ENCODE measurements around the gene RGS10. TPM values are rescaled to one million over a fixed set of nuclear protein-coding genes. Genes with fewer than 3 reads are reported as not detected.

RGS10 gene
- total and polyA plus RNA-seq, 10 of the 15 experiments (the other 5 are each of a cell fraction or from before 2014, with no cell fraction given): 72.8 to 193 (median 127) TPM

DNA sequence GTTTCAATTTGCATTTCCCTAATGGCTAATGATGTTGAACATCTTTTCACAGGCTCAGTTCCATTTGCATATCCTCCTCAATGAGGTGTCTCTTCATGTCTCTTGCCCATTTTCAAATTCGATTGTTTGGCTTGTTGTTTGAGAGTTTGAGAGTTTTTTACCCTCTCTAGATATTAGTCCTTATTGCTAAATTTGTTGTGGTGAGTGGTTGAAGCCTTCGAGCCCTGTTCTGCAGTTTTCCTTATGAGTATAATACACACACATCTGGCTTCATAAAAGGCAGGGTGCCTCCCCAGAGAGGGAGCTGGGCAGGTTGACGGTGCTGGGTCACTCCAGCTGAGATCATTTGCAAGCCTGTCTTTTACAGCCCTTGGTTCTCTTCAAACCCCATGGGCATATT, 65.1 kb downstream of the RGS10 start (continued):
- TF ChIP-seq HDAC2 (IDR thresholded peaks at IDR 0.05) (no peak), POU2F2 (IDR thresholded peaks at IDR 0.05; ENCODE audit: borderline replicate concordance, low read depth, low read length) (peak; percentile 96), SMARCA5 (IDR thresholded peaks at IDR 0.05) (no peak), CHD1 (IDR thresholded peaks at IDR 0.05; ENCODE audit: low read depth, low read length) (no peak), EGR1 (IDR thresholded peaks at IDR 0.05; ENCODE audit: borderline replicate concordance in 1 of 2, low read depth in 2 of 2, low read length in 2 of 2) (no peak), PAX5 (IDR thresholded peaks at IDR 0.05; ENCODE audit: borderline replicate concordance, low read depth, low read length) (peak; percentile 17; the same call in 1 of the 2 replicates), SRF (IDR thresholded peaks at IDR 0.05; ENCODE audit: low read depth in 2 of 2, low read length in 2 of 2) (no peak), RAD51 (IDR thresholded peaks at IDR 0.05) (no peak), SUZ12 (IDR thresholded peaks at IDR 0.05; ENCODE audit: unreplicated experiment) (no peak), ETV6 (conservative IDR thresholded peaks at IDR 0.05 in 1 of 2, IDR thresholded peaks at IDR 0.05 in 1 of 2; ENCODE audit: borderline replicate concordance in 1 of 2, low read depth in 1 of 2) (peak in 1 of 2 experiments; percentile 49; a peak in 1 of 4 replicates), ZNF274 (IDR thresholded peaks at IDR 0.05; ENCODE audit: insufficient read depth, insufficient read length) (no peak), PML (IDR thresholded peaks at IDR 0.05; ENCODE audit: low read length) (peak; percentile 55; the same call in 1 of the 2 replicates), YY1 (IDR thresholded peaks at IDR 0.05; ENCODE audit: low read depth, low read length) (no peak), CEBPB (IDR thresholded peaks at IDR 0.05; ENCODE audit: borderline replicate concordance in 1 of 2, low read depth in 2 of 2, low read length in 2 of 2) (no peak), ZNF592 (IDR thresholded peaks at IDR 0.05) (no peak), ZZZ3 (IDR thresholded peaks at IDR 0.05; ENCODE audit: control insufficient read depth, insufficient read length, low read depth) (no peak), ZBED1 (IDR thresholded peaks at IDR 0.05; ENCODE audit: borderline replicate concordance) (no peak), E2F4 (IDR thresholded peaks at IDR 0.05; ENCODE audit: low read depth, low read length) (no peak)
- TF ChIP-seq, protein P1, sequence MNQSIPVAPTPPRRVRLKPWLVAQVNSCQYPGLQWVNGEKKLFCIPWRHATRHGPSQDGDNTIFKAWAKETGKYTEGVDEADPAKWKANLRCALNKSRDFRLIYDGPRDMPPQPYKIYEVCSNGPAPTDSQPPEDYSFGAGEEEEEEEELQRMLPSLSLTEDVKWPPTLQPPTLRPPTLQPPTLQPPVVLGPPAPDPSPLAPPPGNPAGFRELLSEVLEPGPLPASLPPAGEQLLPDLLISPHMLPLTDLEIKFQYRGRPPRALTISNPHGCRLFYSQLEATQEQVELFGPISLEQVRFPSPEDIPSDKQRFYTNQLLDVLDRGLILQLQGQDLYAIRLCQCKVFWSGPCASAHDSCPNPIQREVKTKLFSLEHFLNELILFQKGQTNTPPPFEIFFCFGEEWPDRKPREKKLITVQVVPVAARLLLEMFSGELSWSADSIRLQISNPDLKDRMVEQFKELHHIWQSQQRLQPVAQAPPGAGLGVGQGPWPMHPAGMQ (IDR thresholded peaks at IDR 0.05; ENCODE audit: borderline replicate concordance): no peak
